Kidney (tissue), 14 donors: ENCODE measurements around the gene HOXA10. TPM values are rescaled to one million over a fixed set of nuclear protein-coding genes. Genes with fewer than 3 reads are reported as not detected.

ENCODE experiments used
- DNase-seq, 5 donors: peaks; one replicate each; pipeline ENCODE4 v3.0.0-alpha.2; 2013 to 2020
- FAIRE-seq: peaks from 2 replicates; lab custom pipeline; 2012; peaks lifted over from hg19 to GRCh38; lab: Jason Lieb, UNC
- H3K27ac ChIP-seq, 2 donors: one replicate each; pipeline ENCODE4 v1.7.0; 2013; ENCODE audit warnings: low read depth in 2 of 2, low read length in 2 of 2, inconsistent platforms in 1 of 2
- H3K27me3 ChIP-seq: one replicate; pipeline ENCODE4 v1.7.1; 2013; ENCODE audit warnings: low read length, inconsistent platforms; ENCODE audit not compliant: control insufficient read depth, insufficient read depth
- H3K36me3 ChIP-seq, 3 donors: one replicate each; pipeline versions ENCODE4 v1.7.0 to v1.7.1; 2013; ENCODE audit warnings: low read length in 3 of 3, control low read depth in 1 of 3, inconsistent platforms in 1 of 3; ENCODE audit not compliant: insufficient read depth in 3 of 3, control insufficient read depth in 2 of 3
- H3K4me1 ChIP-seq, 3 donors: one replicate each; pipeline versions ENCODE4 v1.7.0 to v1.7.1; 2013; ENCODE audit warnings: low read length in 3 of 3, inconsistent platforms in 1 of 3, low read depth in 1 of 3; ENCODE audit not compliant: control insufficient read depth in 2 of 3, insufficient read depth in 2 of 3
- H3K4me3 ChIP-seq, 3 donors: one replicate each; pipeline versions ENCODE4 v1.7.0 to v1.8.1; 2013; ENCODE audit warnings: low read length in 3 of 3, control low read depth in 1 of 3, inconsistent platforms in 1 of 3
- H3K9ac ChIP-seq, 3 donors: one replicate each; pipeline versions ENCODE4 v1.7.0 to v1.7.1; 2013; ENCODE audit warnings: low read length in 3 of 3, control low read depth in 1 of 3, inconsistent platforms in 1 of 3
- H3K9me3 ChIP-seq, 3 donors: one replicate each; pipeline versions ENCODE4 v1.7.0 to v1.7.1; 2013; ENCODE audit warnings: low read length in 3 of 3, control low read depth in 1 of 3, inconsistent platforms in 1 of 3; ENCODE audit not compliant: control insufficient read depth in 2 of 3, insufficient read depth in 1 of 3
- CTCF ChIP-seq: IDR thresholded peaks from 3 replicates; pipeline ENCODE4 v1.5.1; 2012; ENCODE audit warnings: mild to moderate bottlenecking, moderate library complexity, borderline replicate concordance; ENCODE audit not compliant: insufficient read depth; ENCODE audit errors: extremely low read depth
- intact Hi-C: fragments of 100-400 bp; cut with DNase I; formaldehyde crosslinking; loops from one replicate; pipeline ENCODE4 v1.11.1; 2022
- polyA plus RNA-seq: library from polyadenylated mRNA; stranded (reverse); fragments of 350-450 nt; fragmentation: Illumina TruSeq; extraction: RNeasy Lipid Tissue Mini Kit (QIAGEN cat#74804); gene quantifications from one replicate; pipeline ENCODE4 v1.2.3, GENCODE V29; 2014; ENCODE audit warnings: low read depth, low replicate concordance; ENCODE audit not compliant: insufficient read depth
- total RNA-seq: library from RNA; stranded (reverse); fragmentation: NEBNext Ultra II Directional; extraction: Animal tissue kit (Norgen Biotek cat#: 25700); gene quantifications from one replicate; pipeline ENCODE4 v1.2.1, GENCODE V29; 2021
- donor health status: control.
- donor health status: control.
- donor health status: control.
- donor health status: control.
- donor health status: control.
- donor health status: DM: yes; HTN: yes; CAD: no.
- donor health status: Normal renal cell carcinoma (clear cell type).

The HOXA10 gene
- total and polyA plus RNA-seq, 2 donors from 2014 or later: 16.3 to 17.9 TPM

DNA sequence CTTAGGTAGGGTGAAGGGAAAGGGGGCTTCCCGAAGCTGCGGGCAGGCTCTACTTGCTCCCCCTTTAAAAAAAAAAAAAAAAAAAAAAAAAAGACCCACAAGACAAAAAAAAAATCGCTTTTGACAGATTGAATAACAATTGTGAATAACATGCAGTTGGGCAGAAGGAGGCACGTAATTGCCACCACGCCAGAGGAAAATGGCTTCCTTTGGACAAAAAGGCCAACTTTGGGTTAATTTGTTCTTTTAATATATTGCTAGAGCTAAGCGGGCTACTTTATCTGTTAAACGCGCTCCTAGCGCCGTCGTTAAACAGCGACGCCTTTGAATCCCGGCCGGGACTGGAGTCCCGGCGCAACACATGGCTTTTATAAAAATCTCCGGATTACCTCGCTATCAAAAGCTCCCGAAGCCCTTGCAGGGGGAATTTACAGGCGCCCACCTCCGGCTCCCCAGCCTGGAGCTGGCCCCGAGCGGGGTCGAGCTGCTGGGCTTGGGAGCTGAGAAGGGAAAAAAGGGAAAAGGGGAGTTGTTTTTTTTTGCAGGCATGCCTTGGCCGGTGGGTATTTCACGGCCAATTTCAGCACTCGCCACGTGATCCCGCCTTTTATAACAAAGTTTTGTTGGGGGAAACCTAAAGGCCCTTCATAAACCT lies 9.7 kb upstream of the HOXA10 start:
- Histone ChIP-seq H3K27ac (peak overlapping the region; percentile 80 to 87), H3K36me3 (no peaks in the 10 kb centered on the region), H3K9ac (peak overlapping the region; percentile 20 to 85 (median 40)), H3K9me3 (no peaks in the 10 kb centered on the region), H3K27me3 (no peaks in the 10 kb centered on the region), H3K4me1 (peaks cover 0 to 8% (median 0%) of the 10 kb centered on the region in 3 donors), H3K4me3 (peak overlapping the region; percentile 54 to 85 (median 68))
- FAIRE-seq: no peak
- DNase-seq: peak in 4 of 5 donors; percentile 18 to 54 (median 46)
- no peak for TF ChIP-seq CTCF
- intact Hi-C loops: no loop called here

DNA sequence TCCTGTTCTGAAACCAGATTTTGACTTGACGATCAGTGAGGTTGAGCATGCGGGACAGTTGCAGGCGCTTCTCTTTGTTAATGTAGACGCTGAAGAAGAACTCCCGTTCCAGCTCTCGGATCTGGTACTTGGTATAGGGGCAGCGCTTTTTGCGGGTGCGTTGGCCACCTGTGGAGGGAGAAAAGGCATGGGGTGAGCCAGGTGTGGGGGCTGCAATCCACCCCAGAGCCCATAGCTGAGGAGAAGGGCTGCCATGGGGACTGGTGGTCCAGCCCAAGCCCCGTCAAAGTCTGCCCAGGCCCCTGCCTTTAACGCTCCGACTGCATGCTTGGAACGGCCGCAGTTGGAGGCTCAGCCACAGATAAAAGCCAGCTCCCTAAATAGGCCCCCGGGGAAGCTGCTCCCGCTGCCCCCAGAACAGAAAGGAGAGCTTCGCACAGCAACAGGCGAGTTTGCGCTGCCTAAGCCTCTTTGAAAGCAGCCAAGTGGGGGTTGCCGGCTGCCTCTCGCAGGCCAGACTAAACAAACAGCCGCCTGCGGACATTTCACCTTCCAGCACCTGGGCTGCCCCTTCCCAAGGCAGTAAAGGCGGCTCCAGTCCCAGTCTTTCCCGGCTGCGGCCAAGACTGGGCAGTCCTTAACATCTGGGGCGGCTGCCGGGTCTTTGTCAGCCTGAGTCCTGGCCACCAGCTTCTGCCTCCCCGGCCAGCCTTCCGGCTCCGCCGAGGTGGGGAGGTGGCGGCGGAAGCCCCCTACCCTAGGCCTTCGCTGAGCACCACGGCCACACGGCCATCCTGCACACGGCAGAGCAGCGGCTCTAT lies 9.0 kb upstream of the HOXA10 start:
- Histone ChIP-seq H3K4me3 (peak overlapping the region; percentile 54 to 85 (median 68)), H3K9me3 (no peaks in the 10 kb centered on the region), H3K9ac (peak overlapping the region; percentile 37 to 85 (median 40)), H3K27me3 (no peaks in the 10 kb centered on the region), H3K4me1 (peaks cover 0 to 8% (median 0%) of the 10 kb centered on the region in 3 donors), H3K36me3 (no peaks in the 10 kb centered on the region), H3K27ac (peak overlapping the region; percentile 22 to 80)
- TF ChIP-seq CTCF: no peak
- intact Hi-C loops: no loop called here
- no peak for FAIRE-seq
- peak in 4 of 5 donors; percentile 44 to 72 (median 65) for DNase-seq

GRCh38 chr7:27182285-27182841 lies 8.2 kb upstream of the HOXA10 start:
- Histone ChIP-seq H3K4me1 (peaks cover 0 to 6% (median 0%) of the 10 kb centered on the region in 3 donors), H3K4me3 (peak overlapping the region in 2 of 3 donors; percentile 54 to 85), H3K27ac (peak overlapping the region; percentile 19 to 29), H3K27me3 (no peaks in the 10 kb centered on the region), H3K9me3 (no peaks in the 10 kb centered on the region), H3K36me3 (no peaks in the 10 kb centered on the region), H3K9ac (peak overlapping the region; percentile 13 to 85 (median 40))
- FAIRE-seq (no peak), DNase-seq (peak in 4 of 5 donors; percentile 50 to 68 (median 60))
- TF ChIP-seq CTCF: no peak
- intact Hi-C loops: no loop called here
